HTR-8/SVneo (cell line): Measurements from ENCODE around the gene CAMK4.

Source experiments
- DNase-seq: peaks from one replicate; pipeline ENCODE4 v3.0.0; 2011; ENCODE audit warnings: low spot score, mixed read lengths; ENCODE audit not compliant: insufficient read length
- FAIRE-seq: peaks from 2 replicates; lab custom pipeline; 2011; peaks lifted over from hg19 to GRCh38; lab: Jason Lieb, UNC

Gene CAMK4

DNA sequence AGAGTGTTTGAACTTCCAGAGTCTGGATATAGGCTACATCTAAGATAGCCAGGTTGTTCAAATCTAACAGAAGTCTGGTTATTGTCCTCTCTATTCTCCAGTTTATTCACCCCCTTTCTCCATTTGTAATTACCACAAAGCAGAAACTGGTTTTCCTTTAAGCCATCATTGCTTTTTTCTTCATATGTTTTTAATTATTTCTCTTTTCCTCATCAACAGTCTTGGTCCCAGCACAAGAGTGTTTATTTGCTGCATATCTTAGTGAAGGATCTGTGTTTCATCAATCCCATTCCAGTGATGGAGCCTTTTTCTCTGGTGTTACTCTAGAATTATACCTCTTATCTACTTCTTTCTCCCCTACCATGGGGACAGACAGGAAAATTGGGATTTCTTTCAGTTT lies 142.2 kb downstream of the CAMK4 start:
- no peak for FAIRE-seq

GRCh38 chr5:111367115-111367514 lies 142.9 kb downstream of the CAMK4 start:
- peak; percentile 29 for DNase-seq
- peak; percentile 93 for FAIRE-seq

More for the DNA sequence above, 142.2 kb downstream of the CAMK4 start:
- DNase-seq, result no peak

DNA sequence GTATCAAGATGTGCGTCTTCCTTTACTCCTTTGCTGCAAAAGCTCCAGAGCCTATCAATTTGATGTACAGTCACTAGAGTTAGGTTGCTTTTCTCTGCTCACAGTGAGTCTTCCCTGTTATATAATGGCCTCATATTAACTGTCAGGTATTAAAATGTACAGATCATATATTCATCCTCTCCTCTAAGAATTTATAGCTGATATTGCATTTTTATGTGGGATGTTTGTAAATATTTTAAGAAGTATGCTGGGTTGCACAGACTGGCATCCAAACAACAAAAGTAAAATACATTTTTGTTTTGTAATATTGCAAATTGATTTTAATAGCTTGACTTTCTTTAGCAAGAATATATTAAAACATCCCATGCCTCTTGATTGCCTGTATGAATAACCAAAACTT lies 148.6 kb downstream of the CAMK4 start:
- no peak for FAIRE-seq
- DNase-seq, result no peak

- DNase-seq (no peak), FAIRE-seq (peak; percentile 38)
Observed at GRCh38 chr5:111374380-111374779, 150.2 kb downstream of the CAMK4 start.

DNA sequence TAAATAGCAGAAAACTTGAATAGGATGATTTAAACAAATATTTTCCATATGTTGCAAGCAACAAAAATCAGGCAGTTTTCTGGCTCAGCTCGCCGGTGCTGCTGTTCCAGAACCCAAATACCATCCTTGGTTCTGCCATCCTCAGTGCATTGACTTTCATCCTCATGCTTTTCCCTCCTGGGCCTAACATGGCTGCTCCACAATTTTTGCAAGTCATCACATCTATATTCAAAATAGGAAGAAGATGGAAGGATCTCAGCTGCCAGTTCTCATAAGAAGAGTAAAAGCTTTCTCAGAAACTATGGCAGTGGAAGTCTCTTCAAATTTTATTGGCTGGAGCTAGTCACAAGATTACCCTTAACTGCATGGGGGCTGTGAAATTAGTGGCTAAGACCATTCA lies 151.5 kb downstream of the CAMK4 start:
- FAIRE-seq, result no peak
- no peak for DNase-seq

GRCh38 chr5:111377306-111377705 lies 153.1 kb downstream of the CAMK4 start:
- DNase-seq (no peak), FAIRE-seq (no peak)

GRCh38 chr5:111379391-111379816 lies 155.2 kb downstream of the CAMK4 start:
- DNase-seq, result no peak
- FAIRE-seq, result no peak

DNA sequence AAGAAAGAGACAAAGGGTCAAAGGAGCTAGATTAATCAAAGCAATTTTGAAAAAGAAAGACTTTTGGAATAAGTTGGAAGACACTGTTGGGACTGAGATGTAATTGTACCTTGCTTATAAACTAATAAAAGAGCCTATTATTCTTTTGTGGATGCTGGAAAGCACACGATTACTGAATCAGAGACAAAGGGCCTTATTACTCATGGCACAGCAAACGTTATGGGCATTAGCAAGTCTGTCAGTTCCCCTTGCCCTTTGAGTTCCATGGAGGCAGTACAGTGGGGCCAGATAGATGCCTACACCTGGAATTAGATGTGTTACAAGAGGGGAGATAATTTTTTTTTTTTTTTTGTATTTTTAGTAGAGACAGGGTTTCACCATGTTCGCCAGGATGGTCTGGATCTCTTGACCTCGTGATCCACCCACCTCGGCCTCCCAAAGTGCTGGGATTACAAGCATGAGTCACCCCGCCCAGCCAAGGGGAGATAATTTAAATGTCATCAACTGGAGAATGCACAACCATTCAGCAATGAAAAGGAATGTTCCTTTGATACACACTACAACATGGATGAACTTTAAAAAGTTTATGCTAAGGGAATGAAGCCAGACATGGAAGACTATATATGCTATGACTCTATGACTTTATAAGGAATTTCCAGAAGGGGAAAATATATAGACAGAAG lies 159.2 kb downstream of the CAMK4 start:
- no peak for DNase-seq
- no peak for FAIRE-seq

DNA sequence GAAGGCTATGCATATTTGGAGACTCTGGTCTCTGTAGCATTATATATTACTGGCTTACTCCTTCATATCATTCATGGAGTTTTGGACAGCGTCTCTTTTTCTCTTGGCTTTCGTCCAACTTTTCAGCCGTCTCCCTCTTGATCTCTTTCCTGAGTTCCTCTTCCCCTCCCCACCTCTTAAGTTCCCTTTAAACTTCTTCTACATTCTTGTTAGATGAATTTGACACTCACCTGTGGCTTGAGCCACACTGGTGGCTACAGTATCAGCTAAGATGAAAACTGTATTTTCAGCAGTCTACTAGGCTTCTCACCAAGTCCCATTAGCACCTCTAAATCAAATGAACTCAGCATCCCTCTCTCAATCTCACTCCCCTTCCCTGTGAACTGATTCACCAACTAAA lies 160.0 kb downstream of the CAMK4 start:
- FAIRE-seq, result no peak
- DNase-seq, result no peak

DNA sequence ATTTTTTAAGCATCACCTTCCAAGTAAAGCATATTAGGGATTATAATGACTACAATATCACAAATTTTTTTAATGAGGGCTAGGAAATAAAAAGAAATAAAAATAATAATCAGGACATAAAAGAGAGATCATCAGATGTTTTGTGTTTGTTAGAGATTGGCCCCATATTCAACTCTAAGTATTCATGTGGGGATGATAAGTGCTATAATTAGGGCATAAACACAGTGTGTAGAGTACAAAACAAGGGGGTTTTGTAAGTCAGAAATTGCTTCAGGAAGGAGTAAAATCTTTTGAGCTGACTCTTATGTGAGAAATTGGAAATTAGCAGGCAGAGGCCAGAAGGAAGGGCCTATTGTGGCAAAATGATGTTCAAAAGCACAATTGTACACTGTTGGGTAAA lies 160.9 kb downstream of the CAMK4 start:
- FAIRE-seq, result no peak

DNA sequence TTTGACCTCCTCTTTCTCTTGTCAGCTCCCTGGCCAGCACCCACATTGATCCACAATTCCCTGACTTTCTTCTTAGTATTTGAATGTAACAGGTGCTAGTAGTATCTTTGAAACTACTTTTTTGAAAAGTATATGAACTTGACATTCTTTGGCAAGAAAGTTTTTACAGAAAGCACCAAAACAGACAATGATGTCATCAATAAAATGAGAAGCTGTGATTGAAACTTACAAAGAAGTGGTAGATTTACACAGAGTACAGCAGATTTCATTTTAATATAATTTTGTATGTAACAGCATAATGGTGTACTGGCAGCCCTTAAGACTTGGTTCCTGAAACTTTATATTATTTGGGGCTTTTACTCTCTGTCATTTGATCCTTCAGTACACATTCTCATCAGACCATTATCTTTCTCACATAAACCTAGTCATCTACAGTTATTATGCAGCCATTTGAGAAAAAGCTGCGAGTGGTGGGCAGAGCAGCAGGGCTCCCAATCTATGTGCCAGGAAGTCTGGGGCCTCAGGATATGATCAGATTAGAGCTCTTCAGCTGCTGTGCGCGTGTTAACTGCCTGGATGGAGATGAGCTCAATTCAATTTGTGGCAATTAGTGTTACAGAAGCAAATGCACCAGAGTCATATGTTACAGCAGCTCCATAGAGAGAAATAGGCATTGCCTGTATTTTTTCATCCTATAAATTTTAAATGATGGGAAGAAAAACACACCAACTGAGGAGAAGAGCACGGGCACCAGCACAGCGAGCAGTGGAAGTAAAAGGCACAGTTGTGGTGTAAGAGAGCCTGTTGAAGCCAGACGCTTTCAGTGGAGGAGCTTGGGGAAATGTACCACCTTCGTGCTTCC lies 162.0 kb downstream of the CAMK4 start:
- FAIRE-seq (no peak), DNase-seq (no peak)

More for the DNA sequence above, 160.9 kb downstream of the CAMK4 start:
- DNase-seq, result no peak

- FAIRE-seq (no peak), DNase-seq (no peak)
Observed at GRCh38 chr5:111386832-111387162, 162.6 kb downstream of the CAMK4 start.

GRCh38 chr5:111387361-111387760 lies 163.2 kb downstream of the CAMK4 start:
- DNase-seq (no peak), FAIRE-seq (no peak)

DNA sequence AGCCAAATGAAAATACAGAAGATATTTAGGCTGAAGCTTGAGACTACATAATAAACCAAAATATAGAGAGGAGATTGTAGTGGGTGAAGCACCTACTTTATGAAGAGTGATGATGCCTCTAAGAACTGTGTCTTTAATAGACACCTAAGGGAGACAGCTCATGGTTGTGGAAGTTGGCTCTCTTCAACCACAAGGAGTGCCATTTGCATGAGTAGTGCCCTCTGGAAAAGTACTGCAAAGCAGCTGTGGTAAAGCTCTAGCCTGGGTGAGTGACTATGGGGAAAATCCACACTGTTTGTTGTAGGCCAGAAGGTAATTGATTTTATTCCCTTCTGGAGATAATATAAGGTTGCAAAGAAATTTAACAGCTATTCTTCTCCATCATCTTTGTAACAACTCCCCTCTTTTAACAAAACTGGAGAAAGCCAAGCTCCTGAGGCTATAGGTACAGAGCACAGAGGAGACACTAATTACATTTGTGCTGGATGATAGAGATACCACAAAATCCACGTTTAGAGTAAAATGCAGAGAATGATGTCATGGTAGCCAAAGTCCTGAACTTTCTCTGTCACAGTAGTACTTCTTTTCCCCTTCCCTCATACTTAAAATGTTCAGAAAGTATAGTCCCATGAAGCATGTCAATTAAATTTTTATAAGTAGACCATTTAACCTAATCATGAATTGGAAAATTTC lies 165.4 kb downstream of the CAMK4 start:
- FAIRE-seq (peak; percentile 26), DNase-seq (no peak)

DNA sequence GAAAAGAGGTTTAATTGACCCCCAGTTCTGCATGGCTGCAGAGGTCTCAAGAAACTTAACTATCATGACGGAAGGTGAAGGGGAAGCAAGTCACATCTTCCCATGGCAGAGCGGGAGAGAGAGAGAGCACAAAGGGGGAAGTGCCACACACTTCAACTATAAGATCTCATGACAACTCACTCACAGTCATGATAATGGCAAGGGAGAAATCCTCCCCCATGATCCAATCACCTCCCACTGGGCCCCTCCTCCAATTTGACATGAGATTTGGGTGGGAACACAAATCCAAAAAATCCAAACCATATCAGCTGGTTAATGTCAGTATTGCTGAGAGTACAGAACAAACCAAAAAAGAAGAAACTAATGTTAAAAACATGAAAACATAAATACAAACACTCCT lies 168.0 kb downstream of the CAMK4 start:
- FAIRE-seq, result no peak

DNA sequence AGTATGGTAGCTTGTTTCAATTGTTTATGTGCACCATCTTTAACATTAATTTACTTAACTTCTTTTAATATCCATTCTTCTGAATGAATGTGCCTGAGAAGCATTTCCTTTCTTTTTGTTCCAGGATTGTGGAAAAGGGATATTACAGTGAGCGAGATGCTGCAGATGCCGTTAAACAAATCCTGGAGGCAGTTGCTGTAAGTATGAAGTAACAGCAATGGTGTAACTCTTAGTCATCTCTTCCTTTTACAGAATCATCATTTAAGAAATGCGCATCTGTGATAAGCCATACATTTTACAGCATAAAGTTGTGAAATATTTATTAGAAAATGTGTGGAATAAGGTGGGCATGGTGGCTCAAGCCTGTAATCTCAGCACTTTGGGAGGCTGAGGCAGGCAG lies 170.4 kb downstream of the CAMK4 start:
- FAIRE-seq, result no peak
- DNase-seq, result no peak

More for the DNA sequence above, 168.0 kb downstream of the CAMK4 start:
- no peak for DNase-seq

GRCh38 chr5:111398013-111398412 lies 173.8 kb downstream of the CAMK4 start:
- no peak for DNase-seq
- FAIRE-seq, result no peak

DNA sequence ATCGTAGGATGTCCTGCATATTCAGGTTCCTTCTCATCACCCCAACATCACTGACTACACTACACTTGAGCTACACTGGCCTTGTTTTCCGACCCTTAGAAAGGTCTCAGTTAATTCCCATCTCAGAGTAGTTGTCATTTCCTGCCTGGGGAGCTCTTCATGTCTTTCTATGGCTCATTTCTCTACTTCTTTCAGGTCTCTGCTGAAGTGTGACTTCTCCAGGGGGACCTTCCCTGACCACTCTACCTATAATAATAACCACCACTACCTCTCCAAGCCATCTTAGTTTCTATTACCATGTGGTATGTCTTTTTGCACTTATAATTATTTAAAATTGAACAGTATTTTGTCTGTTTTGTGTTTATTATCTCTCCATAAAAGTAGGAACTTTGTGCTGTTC lies 174.9 kb downstream of the CAMK4 start:
- FAIRE-seq, result no peak
- DNase-seq, result no peak

GRCh38 chr5:111401906-111402305 lies 177.7 kb downstream of the CAMK4 start:
- no peak for DNase-seq

GRCh38 chr5:111404270-111404769 lies 180.1 kb downstream of the CAMK4 start:
- DNase-seq, result no peak
- peak; percentile 48 for FAIRE-seq

More at GRCh38 chr5:111401906-111402305, 177.7 kb downstream of the CAMK4 start:
- FAIRE-seq, result no peak

GRCh38 chr5:111407562-111407961 lies 183.4 kb downstream of the CAMK4 start:
- no peak for FAIRE-seq
- no peak for DNase-seq
